Memory B cell (primary cell): ENCODE data around the gene FADS3.

ENCODE experiments used
- ATAC-seq: fragments of 150-1000 bp; cut with Tn5 transposase; 2 replicates; pipeline ENCODE4 v1.10.0; 2021; ENCODE audit warnings: low read depth, mild to moderate bottlenecking, moderate library complexity
- DNase-seq, 2 donors: peaks; one replicate each; pipeline ENCODE4 v3.0.0; 2022; ENCODE audit warnings: low spot score in 2 of 2
- H3K27ac Mint-ChIP-seq: one replicate; pipeline ENCODE4 v1.8.0; 2022; ENCODE audit warnings: mild to moderate bottlenecking, moderate library complexity, mixed read lengths
- H3K27me3 Mint-ChIP-seq: one replicate; pipeline ENCODE4 v1.8.0; 2022; ENCODE audit warnings: mixed read lengths
- H3K36me3 Mint-ChIP-seq: one replicate; pipeline ENCODE4 v1.8.0; 2022; ENCODE audit warnings: mild to moderate bottlenecking, mixed read lengths
- H3K4me1 Mint-ChIP-seq: one replicate; pipeline ENCODE4 v1.8.0; 2022; ENCODE audit warnings: mixed read lengths
- H3K4me3 Mint-ChIP-seq: one replicate; pipeline ENCODE4 v1.8.0; 2022; ENCODE audit warnings: mild to moderate bottlenecking, moderate library complexity, mixed read lengths
- H3K9me3 Mint-ChIP-seq: one replicate; pipeline ENCODE4 v1.8.0; 2022; ENCODE audit warnings: mixed read lengths

Gene FADS3

GRCh38 chr11:61828629-61829407, 62.5 kb downstream of the FADS3 start:
- no peaks in the 10 kb centered on the region for H3K9me3 Mint-ChIP-seq
- H3K4me1 Mint-ChIP-seq = peaks cover 8% of the 10 kb centered on the region
- H3K27me3 Mint-ChIP-seq = peaks cover 22% of the 10 kb centered on the region
- ATAC-seq = peak; percentile 45
- H3K4me3 Mint-ChIP-seq = peak overlapping the region; percentile 80
- H3K36me3 Mint-ChIP-seq = no peaks in the 10 kb centered on the region
- peak; percentile 7 to 49 for DNase-seq
- H3K27ac Mint-ChIP-seq = no peak overlapping the region

- Mint-ChIP-seq H3K36me3 (no peaks in the 10 kb centered on the region), H3K4me3 (peak overlapping the region; percentile 80), H3K4me1 (peaks cover 7% of the 10 kb centered on the region), H3K9me3 (no peaks in the 10 kb centered on the region), H3K27ac (no peak overlapping the region), H3K27me3 (peaks cover 21% of the 10 kb centered on the region)
- ATAC-seq (no peak), DNase-seq (no peak)
These were observed 63.0 kb downstream of the FADS3 start for GRCh38 chr11:61828379-61828628.

GRCh38 chr11:61827571-61828378, 63.6 kb downstream of the FADS3 start, which contains the start of gene FADS2:
Gene FADS2 (plus strand): TSS chr11:61828300. CDS start chr11:61828391, 91 bp downstream.
- ATAC-seq = peak; percentile 70
- Mint-ChIP-seq H3K36me3 (no peaks in the 10 kb centered on the region), H3K4me3 (peak within 1 kb of the TSS; percentile 80), H3K4me1 (peaks cover 7% of the 10 kb centered on the region), H3K27me3 (peaks cover 20% of the 10 kb centered on the region), H3K9me3 (no peaks in the 10 kb centered on the region), H3K27ac (no peak within 1 kb of the TSS)
- DNase-seq = peak; percentile 22 to 43

GRCh38 chr11:61826930-61827570, 64.3 kb downstream of the FADS3 start:
- Mint-ChIP-seq H3K4me1 (peaks cover 7% of the 10 kb centered on the region), H3K27me3 (peaks cover 17% of the 10 kb centered on the region), H3K4me3 (peak overlapping the region; percentile 80), H3K9me3 (no peaks in the 10 kb centered on the region), H3K27ac (no peak overlapping the region), H3K36me3 (no peaks in the 10 kb centered on the region)
- ATAC-seq (peak; percentile 54), DNase-seq (peak in 1 of 2 donors; percentile 33)
